Left renal pelvis (tissue), 4 donors: ENCODE data around the gene CBLB. TPM values are rescaled to one million over a fixed set of nuclear protein-coding genes. Genes with fewer than 3 reads are reported as not detected.

Experiments used
- DNase-seq, 4 donors: peaks; one replicate each; pipeline ENCODE4 v3.0.0-alpha.2; 2013; ENCODE audit warnings: low read depth in 4 of 4, low spot score in 3 of 4
- polyA plus RNA-seq, 4 donors: library from polyadenylated mRNA; unstranded; fragments of 120-200 nt; gene quantifications; one replicate each; pipeline ENCODE4 v1.2.1, GENCODE V29; 2013; ENCODE audit not compliant: insufficient read length in 4 of 4

CBLB gene
- polyA plus RNA-seq, 4 donors: 40.2 to 53.7 (median 49.5) TPM

DNA sequence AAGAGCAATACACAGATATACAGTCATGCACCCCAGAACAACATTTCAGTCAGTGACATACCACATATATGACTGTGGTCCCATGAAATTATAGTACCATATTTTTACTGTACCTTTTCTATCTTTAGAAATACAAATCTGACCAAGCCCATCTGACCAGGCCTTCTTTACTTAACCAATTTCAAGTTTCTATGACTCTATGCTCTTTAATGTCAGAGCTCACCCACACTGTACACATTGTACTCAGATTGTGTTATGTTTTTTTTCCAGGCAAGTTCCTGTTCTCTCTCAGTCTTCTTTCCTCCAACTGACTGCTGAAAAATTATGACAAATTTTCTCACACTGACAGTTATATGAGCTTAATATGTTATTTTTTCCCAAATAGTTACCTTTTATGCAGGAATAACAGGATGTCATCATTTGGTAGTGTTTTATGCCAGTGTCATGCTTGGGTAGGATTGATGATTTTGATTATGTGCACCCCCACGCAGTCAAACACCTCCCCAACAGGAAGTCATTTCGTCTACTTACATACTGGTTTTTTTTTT, 8.0 kb upstream of the CBLB start:
- no peak for DNase-seq

DNA sequence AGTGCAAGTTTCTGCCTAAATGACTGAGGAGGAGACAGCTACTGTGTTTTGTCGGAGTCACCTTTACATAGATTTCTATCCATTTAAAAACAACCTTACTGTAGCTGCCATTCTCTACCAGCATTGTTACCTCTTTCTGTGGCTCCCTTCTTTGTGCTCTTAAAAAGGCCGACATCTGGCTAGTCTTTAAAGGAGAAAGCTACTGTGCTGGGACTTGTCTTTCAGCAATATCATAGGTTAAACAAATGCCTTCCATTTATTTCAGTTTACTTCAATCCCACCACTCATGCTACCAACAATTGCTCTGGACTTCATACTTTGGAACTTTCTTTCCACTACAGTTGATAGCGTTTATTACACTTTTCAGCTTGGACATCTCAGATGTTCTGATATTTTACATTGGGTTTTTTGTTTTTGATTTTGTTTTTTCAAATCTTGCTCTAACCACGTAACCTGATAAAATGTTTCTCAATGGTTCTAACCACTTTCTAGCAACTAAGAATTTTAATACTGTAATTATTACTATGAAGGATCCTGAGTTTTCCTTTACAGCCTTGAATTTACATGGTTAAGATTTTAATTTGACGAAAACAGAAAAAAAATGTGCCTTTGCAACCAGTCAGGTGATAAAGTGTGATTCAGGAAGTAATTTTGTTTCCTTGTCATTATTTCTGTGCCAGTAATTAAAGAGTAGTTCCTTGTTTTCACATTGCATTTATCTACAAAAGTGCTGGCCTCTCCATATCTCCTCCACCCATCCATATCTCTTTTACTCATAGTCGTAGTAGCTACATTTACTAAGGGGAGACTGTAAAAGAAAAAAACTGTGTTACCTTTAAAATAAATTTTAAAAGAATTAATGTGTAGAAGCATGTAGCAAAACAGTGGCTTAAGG, 1.3 kb upstream of the CBLB start:
- DNase-seq: no peak

DNA sequence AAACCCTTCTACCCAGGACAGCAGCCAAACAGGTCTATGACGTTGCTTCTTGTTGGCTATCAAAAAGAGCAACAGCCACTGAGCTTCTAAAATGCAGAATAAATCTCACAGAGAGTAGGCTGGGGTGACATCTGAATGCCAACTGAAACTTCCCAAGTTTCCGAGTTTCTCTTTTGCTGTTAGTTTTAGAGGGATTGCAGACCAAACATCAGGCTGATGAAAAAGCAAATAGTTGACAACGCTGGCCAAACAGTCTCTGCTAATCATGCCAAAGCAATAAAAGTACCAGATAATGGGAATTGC, 670 bp upstream of the CBLB start:
- DNase-seq: no peak

DNA sequence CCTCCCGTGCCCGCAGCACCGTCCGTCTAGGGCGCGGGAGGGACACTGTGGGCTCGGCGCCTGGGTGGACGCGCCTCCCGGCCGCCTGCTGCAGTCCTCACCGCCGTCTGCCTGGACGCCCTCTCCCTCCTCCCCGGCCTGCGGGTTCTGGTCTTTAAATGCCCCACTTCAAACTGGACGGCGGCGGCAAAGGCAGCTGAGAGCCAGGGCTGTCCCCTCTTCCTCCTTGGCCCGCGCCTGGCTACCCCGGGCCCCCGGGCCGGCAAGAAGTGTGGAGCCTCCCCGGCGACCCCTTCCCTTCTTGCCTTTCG, 426 bp downstream of the CBLB start:
- DNase-seq: peak in 1 of 4 donors; percentile 52

DNA sequence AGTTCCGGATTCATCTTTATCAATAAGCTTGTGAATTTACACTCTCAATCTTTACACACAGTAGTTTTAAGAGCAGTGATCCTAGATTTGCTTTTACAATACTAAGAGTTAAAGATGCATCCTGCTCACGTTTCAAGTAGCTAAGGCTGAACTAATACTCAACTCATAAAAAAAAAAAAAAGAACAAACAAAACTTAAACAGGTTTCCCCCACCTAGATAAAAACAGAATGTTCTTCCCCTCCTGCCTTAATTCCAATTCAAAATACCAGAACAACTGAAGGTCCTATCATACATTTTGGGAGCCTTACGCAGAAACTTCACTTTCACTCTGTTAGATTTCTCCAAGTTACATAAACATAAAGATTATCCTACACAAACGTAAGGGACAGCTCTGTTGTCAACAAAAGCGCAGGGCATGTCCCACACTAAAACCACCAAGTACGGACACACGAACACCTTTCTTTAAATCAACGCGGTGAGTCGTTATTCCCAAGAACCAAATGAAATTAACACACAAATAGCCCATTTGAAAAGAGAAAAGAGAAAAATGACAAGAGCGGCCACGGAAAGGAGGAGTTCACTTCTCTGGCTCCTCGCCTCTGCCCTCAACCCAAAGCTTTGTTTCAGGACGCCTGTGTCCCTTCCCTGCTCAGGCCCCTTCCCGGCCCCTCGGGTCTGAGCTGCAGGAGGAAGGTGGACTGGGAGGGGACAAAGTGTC, 941 bp downstream of the CBLB start:
- peak in 1 of 4 donors; percentile 42 for DNase-seq

DNA sequence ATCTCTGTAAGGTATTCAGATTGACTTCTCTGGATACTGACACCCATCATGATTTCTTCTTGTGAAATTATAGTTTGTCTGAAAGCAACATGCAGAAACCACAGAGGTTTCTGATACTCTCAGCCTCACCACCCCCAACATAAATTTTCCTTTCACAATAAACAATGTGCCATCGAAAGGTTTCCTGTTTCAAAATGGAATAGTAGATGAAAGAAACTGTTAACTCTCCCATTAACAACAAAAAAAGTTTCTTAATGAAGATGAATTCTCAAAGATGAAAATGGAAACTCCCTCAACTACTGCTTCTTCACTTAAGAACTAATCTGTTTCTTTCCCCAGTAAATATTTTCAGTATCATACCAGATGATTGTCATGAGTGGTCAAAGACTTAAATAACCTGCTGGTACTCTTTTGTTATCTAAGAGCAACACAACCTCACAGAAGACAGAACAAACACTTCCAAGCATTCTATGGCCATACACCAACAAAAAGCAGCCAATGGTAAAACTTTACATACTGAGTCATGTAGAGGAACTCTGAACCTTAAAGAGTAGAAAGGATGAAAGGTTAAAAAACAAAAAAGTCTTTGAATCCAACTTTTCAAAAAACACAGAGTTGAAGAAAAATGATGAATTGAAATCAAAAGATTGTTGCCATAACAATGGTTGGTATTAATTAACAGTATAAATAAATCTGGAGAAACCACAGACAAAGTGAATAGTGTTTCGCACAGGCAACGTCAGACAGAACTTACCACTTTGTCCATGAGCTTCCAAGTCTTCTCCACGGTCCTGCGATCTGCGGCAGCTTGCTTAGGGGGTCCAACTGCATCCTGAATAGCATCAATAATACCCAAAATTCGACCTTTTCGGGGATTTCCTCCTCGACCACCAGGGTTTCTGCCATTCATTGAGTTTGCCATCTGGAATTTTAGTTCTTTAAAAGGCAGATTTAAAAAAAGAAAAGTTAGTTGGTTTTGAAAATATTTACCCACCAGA, 1.9 kb downstream of the CBLB start:
- DNase-seq: no peak

DNA sequence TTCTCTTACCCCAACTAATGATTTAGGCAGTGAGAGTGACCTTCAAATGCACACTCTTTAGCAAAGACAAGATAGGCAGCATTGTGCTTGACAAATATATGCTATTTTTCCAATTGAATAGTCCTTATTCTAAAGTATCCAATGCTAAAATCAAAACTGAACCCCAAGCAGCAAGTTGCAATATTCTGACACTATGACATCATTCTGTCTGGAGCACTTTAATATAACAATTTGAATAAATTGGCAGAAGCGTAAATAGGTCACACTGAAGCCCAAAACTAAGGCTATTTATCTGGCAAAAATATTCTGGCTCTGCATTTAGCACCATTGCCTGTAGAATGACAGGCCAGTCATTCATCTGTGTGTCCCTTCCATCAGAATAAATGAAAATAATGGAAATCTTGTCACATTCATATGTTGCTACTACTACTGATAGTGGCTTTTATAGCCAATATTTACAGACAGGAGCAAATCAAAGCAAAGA, 2.9 kb downstream of the CBLB start:
- DNase-seq: no peak

DNA sequence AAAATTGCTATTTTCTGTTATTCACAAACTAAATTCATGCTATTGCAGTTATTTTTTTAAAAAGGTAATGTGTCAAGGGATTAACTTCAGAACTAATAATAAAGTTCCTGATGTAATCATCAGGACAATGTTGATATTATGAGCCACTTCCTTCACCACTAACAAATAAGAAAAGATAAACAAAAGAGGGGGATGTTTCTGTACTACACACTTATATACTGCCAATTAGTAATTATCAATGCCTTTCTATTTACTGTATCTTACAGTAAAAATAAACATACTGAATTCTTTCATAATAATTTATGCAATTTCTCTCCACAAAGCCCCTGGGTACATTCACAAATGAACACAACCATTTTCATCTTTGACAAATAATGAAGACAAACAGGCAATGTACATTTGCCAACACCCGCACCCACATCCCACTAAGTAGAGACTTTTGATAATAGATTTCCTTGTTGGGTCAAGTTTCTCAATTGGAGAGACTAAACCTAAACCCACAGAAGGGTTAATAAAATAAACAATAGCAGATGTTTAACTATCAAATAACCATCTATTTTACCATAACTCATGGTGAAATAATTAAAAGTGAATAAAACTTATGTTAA, 3.7 kb downstream of the CBLB start:
- no peak for DNase-seq

DNA sequence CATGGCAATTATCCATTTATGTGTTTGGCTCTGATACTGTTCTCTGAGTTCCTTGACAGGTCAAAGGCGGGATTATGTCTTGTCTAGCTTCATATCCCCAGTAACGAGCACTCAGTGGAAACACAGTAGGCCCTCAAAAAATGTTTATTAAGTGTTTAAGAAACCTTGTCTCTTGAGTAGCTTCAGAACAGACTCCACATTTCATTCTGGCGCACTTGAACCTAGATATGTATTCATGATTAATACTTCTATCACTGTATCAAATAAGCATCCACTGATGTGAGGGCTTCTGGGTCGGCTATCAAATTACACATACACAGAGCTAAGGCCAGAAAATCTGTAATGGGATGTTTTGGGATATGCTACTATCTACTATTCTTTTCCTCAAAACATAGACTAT, 4.6 kb downstream of the CBLB start:
- no peak for DNase-seq

DNA sequence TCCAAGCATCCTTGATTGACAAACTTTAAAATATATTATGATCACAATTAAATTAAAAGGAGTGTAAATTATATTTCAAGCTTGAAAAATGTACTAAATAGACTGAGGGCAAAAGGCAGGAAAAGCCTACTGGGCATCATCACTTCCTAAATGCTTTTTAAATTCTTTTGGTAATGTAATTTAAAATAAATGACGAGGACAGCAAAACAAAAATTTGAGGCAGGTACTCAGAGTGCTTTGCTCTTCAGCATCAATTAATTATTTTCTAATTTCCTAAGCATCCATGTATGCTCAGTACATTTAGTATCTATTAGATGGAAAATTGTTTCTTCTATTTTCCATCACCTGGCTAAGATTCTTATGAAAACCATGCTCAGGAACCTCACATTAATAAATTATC, 5.2 kb downstream of the CBLB start:
- no peak for DNase-seq

DNA sequence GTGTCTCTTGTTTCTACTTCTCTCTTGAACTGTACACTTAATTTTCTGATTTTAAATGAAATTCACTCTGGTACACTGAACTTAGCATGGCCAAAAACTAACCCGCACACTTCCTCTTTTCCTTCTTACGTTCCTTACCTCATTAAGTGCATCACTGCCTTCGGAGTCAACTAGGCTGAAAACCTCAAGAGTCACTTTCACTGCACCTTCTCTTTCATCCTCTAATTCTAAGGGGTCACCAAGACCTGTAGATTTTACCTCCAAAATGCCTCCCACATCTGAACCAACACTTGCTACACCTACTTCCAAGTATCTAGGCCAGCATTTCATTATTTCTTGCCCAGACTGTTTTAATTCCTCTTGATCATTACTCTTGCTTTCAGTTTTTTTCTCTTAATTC, 6.6 kb downstream of the CBLB start:
- no peak for DNase-seq

DNA sequence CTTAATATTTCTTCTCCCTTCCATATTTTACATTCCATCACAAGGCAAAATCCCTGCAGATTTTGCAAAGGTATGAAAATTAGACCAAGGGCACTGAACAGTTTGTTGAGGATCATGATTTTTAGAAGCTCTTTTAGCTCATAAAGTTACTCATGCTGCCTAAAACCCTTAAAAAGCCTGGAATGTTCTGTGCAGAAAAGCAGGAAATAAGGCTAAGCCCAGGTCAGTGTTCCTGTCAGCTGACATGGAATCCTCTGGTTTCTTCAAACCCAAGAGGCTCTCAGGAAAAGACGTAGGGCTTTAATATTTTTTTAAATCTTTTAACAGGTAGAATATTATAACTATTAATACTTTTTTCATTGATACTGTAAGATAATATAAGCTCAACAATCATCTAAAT, 8.2 kb downstream of the CBLB start:
- DNase-seq: no peak

DNA sequence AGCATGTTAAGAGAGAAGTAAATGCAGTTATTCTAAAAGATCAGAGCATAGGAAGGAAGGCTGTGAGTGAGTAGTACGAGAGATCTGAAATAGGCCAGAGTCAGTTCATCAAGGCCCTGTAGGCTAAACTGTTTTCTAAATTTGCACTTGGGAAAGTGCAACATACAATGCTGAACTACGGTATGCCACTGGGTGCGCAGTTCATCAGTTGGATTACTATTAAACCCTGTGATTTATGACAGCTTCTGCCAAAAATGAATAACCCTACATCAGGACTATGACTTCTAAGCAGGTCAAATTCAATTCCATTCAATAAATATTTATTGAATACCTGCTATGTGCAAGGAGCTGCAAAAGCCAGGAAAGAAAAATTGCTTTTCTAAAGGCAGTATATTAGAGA, 10.8 kb downstream of the CBLB start:
- no peak for DNase-seq

DNA sequence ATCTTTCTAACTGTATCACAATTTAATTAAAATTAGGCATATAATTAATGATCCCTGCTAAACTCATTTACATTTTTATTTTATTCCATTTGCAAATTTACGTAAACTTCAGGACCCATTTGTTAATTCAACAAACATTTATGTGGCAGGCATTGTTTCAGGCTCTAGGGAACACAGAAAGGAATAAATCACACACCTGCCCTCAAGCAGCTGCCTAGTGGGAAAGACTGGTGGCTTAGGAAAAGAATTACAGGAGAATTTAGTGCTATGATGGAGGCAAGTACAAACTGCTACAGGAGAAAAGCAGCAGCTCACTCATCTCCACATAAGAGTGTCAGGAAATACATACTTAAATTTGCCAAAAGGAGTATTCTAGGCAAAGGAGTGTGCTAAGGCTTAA, 11.2 kb downstream of the CBLB start:
- no peak for DNase-seq

DNA sequence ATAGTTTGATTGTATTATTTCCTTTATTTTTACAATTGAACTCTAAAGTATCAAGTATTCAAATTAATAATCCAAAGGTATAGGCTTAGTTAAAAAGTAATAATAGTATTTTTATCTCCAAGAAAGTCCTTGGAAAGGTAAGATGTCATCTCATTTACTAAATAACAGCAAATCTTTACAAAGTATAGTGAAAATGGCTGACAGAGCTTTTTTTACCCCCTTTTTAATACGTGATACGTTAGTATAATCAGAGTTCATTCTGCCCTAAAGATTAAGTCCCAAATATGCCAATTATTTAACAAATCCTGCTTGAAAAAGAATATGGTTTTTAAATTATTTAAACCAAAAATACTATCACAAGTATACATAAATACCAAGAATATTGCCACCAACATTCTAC, 12.2 kb downstream of the CBLB start:
- no peak for DNase-seq

DNA sequence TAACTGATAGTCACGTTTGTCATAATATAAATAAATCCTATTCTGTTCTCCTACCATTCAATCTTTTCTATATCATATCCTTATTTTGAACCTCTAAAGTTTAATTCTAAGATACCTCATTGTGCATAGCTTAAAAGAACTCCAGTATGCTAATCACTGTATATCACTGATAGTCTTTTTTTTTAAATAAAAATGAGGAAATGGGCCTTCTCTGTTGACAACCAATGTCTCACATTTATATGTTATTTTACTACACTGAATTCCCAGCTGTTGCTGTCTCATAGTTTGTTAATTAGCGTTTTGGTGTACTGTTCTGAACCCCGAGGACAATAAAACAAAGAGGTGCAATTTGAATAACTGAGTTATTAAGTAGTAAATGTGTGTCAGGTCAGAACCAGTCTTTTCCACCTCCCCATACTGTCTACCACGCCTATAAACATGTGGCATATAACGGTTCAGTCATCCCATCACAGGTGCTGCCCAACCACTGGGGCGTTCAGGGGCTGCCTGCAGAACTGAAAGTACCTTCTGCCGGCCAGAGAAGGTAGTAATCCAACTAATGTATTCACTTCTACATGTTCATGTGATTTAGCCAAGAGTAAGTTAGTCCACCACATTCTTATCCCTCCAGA, 14.9 kb downstream of the CBLB start:
- no peak for DNase-seq

DNA sequence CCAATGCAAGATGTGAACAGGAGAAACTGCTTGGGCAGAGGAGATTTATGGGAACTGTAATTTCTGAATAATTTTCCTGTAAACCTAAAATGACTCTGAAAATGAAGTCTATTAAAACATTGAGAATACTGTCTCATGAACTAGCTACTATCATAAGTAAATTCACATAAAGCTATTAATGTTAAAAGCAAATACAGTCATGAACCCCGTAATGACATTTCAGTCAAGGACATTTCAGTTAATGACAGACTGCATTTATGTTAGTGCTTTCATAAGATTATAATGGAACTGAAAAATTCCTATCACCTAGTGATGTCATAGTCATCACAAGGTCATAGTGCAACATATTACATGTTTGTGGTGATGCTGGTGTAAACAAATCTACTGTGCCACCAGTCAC, 17.2 kb downstream of the CBLB start:
- DNase-seq: no peak

DNA sequence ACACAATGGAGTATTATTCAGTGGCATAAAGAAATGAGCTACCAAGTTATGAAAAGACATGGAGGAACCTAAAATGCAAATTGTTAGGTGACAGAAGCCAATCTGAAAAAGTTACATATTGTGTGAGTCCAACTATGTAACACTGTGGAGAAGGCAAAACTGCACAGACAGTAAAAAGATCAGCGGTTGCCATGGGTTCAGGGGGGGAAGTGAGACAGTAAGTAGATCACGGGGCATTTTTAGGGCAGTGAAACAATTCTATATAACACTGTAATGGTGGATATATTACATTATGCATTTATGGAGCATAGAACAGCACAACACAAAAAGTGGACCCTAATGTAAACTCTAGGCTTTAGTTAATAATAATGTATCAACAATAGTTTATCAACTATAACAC, 17.6 kb downstream of the CBLB start:
- DNase-seq: no peak

DNA sequence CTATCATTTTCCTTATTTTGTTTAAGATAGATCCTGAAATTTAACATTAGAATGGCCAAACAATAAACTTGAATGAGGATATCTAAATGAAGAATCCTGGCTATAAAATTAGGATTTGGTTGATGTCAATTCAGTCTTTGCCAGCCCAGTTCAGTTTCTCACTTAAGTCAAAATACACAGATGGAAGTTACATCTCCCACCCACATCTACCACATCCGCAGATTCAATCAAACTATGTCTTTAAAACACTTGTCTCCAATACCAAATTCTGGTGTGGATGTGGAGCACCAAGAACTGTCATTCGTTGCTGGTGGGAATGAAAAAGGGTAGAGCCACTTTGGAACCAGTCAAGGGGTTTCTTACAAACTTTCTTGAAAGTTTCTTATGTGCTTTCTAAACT, 18.2 kb downstream of the CBLB start:
- DNase-seq: no peak

DNA sequence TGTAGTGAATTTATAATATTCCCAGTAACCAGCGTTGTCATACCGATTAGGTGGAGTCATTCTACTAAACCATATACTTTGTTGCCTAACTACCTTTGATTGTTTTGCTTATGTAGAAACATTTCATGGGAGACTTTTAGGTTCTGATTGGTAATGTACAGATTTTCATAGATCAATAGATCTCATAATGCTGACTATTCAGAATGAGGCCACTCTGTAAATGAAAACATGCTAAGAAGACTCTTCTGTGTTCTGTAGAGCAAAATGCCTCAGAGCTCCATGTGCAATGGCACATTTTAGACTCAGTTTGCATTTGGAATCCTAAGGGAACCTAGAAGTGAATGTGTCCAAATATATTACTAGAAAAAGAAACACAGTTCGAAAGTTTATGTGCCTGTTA, 20.0 kb downstream of the CBLB start:
- no peak for DNase-seq
